Body of pancreas (tissue), 4 donors: Measurements from ENCODE around the gene ACTN4.
"Not testable (repeated sequence)": the region's sequence is repeated elsewhere in the genome, so short reads cannot be mapped to it uniquely, and the experiment has no call there.

Experiments
- CTCF ChIP-seq, 7 experiments: fragments of 450-650 bp in 4 of 7; fragments of 200-600 bp in 3 of 7; sonication (generic) in 3 of 7; IDR thresholded peaks; one replicate each; pipeline ENCODE4 v1.5.1; 2016 to 2019; ENCODE audit warnings: antibody characterized with exemption in 7 of 7
- POLR2A ChIP-seq, 3 donors: fragments of 450-650 bp; IDR thresholded peaks; one replicate each; pipeline ENCODE4 v1.6.1; 2016; ENCODE audit warnings: antibody characterized with exemption in 3 of 3, mild to moderate bottlenecking in 2 of 3

DNA sequence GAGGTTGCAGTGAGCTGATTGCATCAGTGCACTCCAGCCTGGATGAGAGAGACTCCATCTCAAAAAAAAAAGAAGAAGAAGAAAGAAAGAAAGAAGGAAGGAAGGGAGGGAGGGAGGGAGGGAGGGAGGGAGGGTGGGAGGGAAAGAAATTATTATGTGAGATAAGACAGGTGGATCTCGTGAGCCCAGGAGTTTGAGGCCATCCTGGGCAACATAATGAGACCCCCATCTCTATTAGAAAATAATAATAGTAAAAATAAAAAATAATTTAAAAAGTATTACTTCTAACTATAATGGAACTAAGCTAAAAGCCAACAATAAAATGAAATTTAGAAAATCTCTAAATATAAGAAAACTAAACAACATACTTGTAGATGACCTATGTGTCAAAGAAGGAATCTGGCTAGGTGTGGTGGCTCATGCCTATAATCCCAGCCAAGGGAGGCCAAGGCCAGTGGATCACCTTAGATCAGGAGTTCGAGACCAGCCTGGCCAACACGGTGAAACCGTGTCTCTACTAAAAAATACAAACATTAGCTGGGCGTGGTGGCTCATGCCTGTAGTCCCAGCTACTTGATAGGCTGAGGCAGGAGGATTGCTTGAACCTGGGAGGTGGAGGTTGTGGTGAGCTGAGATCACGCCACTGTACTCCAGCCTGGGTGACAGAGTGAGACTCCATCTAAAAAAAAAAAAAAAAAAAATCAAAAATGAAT is 113.5 kb downstream of the ACTN4 start:
- not testable (repeated sequence) for TF ChIP-seq POLR2A, CTCF (IDR thresholded peaks at IDR 0.05)
